Osteoblast (primary cell): ENCODE data around the gene CACNA1F. TPM values are rescaled to one million over a fixed set of nuclear protein-coding genes. Genes with fewer than 3 reads are reported as not detected.
A peak's percentile ranks its signal among the peaks of the same experiment; 100 is the strongest.
"Not testable (repeated sequence)": the region's sequence is repeated elsewhere in the genome, so short reads cannot be mapped to it uniquely, and the experiment has no call there.

Experiments used
- DNase-seq: peaks from one replicate; pipeline ENCODE4 v3.0.0; 2011; ENCODE audit warnings: low spot score, mixed read lengths; ENCODE audit not compliant: insufficient read length; ENCODE audit errors: missing footprints
- H2AFZ ChIP-seq: 2 replicates; pipeline ENCODE4 v1.6.0; 2011; ENCODE audit warnings: mild to moderate bottlenecking, low read length
- H3K27ac ChIP-seq: 2 replicates; pipeline ENCODE4 v1.5.1; 2011; ENCODE audit warnings: mild to moderate bottlenecking, low read depth, low read length, moderate library complexity
- H3K27me3 ChIP-seq: 2 replicates; pipeline ENCODE4 v1.6.0; 2012; ENCODE audit warnings: mild to moderate bottlenecking, control low read depth, inconsistent platforms, low read length, moderate library complexity; ENCODE audit not compliant: insufficient read depth
- H3K36me3 ChIP-seq: 2 replicates; pipeline ENCODE4 v1.5.1; 2011; ENCODE audit warnings: mild to moderate bottlenecking, low read length, control low read depth, moderate library complexity; ENCODE audit not compliant: insufficient read depth
- H3K4me1 ChIP-seq: 2 replicates; pipeline ENCODE4 v1.5.1; 2011; ENCODE audit warnings: mild to moderate bottlenecking, low read length, control low read depth, moderate library complexity; ENCODE audit not compliant: insufficient read depth
- H3K4me2 ChIP-seq: 2 replicates; pipeline ENCODE4 v1.6.0; 2011; ENCODE audit warnings: mild to moderate bottlenecking, low read length; ENCODE audit not compliant: insufficient read depth
- H3K4me3 ChIP-seq: fragments of 200-600 bp; sonication (generic); 3 replicates; pipeline ENCODE4 v1.5.1; 2012; ENCODE audit warnings: mild to moderate bottlenecking, low read length, inconsistent platforms; ENCODE audit not compliant: insufficient read depth
- H3K79me2 ChIP-seq: 2 replicates; pipeline ENCODE4 v1.6.0; 2012; ENCODE audit warnings: mild to moderate bottlenecking, low read length, control low read depth, inconsistent platforms; ENCODE audit not compliant: insufficient read depth
- H3K9me3 ChIP-seq: 2 replicates; pipeline ENCODE4 v1.5.1; 2011; ENCODE audit warnings: low read depth, low read length, control low read depth
- H4K20me1 ChIP-seq: 2 replicates; pipeline ENCODE4 v1.6.0; 2012; ENCODE audit warnings: mild to moderate bottlenecking, low read length, control low read depth; ENCODE audit not compliant: insufficient read depth
- total RNA-seq: library from RNA; depleted of rRNA; stranded (reverse); fragments of >200 nt; gene quantifications from 2 replicates; pipeline ENCODE4 v1.2.3, GENCODE V29; 2012
- TF ChIP-seq, protein P1 (sequence below): IDR thresholded peaks from 2 replicates; pipeline ENCODE4 v1.5.1; 2011; ENCODE audit warnings: mild to moderate bottlenecking, low read depth, low read length, moderate library complexity; ENCODE audit errors: extremely low read depth

The CACNA1F gene
- total RNA-seq, 1 donor = not detected

DNA sequence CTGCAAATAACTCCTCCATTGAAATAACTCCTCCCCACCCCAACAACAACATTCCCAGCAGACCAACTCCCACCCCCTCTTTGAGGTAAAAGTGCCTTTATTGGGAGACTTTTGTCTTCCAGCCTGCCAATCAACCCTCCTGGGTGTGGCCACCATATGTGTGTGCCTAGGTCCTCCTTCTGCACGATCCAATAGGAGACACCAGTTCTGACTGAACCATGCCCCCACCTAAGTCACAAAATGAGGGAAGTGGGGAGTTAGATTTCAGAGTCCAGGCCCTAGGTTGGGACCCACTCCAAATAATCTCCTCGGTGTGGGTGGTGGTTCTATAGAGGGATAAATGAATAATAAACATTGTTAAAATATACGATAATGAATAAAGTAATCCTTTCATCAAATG is 58.4 kb downstream of the CACNA1F start:
- Histone ChIP-seq H3K4me1 (peaks cover 5% of the 10 kb centered on the region), H3K27ac (no peak overlapping the region), H3K27me3 (no peaks in the 10 kb centered on the region), H2AFZ (no peak overlapping the region), H3K9me3 (no peaks in the 10 kb centered on the region), H3K36me3 (no peaks in the 10 kb centered on the region), H3K4me2 (no peak overlapping the region), H3K79me2 (peaks cover 8% of the 10 kb centered on the region), H3K4me3 (no peak overlapping the region), H4K20me1 (peaks cover 5% of the 10 kb centered on the region)
- TF ChIP-seq, protein P1, sequence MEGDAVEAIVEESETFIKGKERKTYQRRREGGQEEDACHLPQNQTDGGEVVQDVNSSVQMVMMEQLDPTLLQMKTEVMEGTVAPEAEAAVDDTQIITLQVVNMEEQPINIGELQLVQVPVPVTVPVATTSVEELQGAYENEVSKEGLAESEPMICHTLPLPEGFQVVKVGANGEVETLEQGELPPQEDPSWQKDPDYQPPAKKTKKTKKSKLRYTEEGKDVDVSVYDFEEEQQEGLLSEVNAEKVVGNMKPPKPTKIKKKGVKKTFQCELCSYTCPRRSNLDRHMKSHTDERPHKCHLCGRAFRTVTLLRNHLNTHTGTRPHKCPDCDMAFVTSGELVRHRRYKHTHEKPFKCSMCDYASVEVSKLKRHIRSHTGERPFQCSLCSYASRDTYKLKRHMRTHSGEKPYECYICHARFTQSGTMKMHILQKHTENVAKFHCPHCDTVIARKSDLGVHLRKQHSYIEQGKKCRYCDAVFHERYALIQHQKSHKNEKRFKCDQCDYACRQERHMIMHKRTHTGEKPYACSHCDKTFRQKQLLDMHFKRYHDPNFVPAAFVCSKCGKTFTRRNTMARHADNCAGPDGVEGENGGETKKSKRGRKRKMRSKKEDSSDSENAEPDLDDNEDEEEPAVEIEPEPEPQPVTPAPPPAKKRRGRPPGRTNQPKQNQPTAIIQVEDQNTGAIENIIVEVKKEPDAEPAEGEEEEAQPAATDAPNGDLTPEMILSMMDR = no peak
- DNase-seq = peak; percentile 79

DNA sequence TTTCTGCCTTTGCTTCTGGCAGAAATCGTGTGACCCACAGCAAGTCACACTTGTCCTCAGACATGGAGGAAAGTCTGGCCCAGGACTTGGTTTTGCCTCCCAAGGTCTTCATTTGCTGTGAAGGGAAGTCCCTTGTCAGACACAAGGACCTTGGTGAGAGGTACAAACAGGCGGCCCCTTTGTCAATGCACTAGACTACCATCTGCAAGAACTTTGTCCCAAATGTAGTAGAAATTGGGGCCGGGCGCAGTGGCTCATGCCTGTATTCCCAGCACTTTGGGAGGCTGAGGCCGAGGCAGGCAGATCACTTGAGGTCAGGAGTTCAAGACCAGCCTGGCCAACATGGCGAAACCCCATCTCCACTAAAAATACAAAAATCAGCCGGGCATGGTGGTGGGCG is 59.6 kb downstream of the CACNA1F start:
- not testable (repeated sequence) for H3K4me1 ChIP-seq, H3K4me3 ChIP-seq, H4K20me1 ChIP-seq, DNase-seq, H3K36me3 ChIP-seq, H3K27ac ChIP-seq, H2AFZ ChIP-seq, H3K9me3 ChIP-seq, H3K4me2 ChIP-seq, H3K27me3 ChIP-seq, H3K79me2 ChIP-seq

DNA sequence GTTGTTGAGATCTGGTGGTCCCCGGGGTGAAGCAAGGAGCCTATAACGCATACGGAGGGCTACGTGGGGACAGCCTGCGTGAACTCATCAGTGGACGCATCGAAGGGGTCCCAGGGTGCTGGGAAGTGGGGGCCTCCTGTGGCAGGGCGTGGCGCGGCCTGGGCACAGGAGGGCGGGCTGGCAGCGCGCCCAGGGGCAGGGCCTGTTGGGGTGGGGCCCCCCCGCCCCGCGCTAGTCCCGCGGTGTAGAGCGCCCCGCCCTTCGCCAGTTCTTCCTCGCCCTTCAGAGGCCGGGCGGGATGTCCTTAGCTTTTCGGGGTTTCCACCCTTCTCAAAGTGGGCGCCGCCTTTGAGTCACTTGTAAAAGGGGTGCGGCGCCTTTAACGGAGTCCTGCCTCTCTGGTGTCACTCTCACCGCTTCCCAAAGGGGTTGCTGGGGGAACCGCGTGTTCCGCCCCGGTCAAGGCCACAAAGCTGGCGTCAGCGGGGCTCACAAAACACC is 60.8 kb downstream of the CACNA1F start:
- TF ChIP-seq, protein P1 = no peak
- peaks cover 10% of the 10 kb centered on the region for H3K4me1 ChIP-seq
- peak overlapping the region; percentile 51 for H3K27ac ChIP-seq
- H3K9me3 ChIP-seq = no peaks in the 10 kb centered on the region
- peaks cover 8% of the 10 kb centered on the region for H3K79me2 ChIP-seq
- H3K36me3 ChIP-seq = no peaks in the 10 kb centered on the region
- DNase-seq = peak; percentile 89
- peak overlapping the region; percentile 77 for H3K4me3 ChIP-seq
- peak overlapping the region; percentile 83 for H3K4me2 ChIP-seq
- peak overlapping the region; percentile 62 for H2AFZ ChIP-seq
- H4K20me1 ChIP-seq = peaks cover 5% of the 10 kb centered on the region
- no peaks in the 10 kb centered on the region for H3K27me3 ChIP-seq

DNA sequence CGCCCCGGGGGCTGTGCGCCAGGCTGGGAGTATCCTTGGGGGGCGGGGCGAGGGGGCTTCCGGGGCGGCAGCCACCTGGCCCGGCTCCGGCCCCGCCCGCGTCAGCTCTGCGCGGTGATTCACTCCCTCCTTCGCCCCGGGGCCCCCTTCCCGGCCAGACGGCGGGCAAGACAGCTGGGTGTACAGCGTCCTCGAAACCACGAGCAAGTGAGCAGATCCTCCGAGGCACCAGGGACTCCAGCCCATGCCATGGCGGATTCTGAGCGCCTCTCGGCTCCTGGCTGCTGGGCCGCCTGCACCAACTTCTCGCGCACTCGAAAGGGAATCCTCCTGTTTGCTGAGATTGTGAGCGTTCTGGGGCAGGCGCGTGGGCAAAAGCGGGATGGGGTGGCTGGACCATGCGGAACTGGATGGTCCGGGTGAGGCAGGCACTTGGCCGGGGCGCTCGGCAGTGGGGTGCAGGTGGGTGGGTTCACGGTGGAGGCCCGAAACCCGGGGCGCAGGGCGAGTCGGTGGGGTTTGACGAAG is 61.3 kb downstream of the CACNA1F start, which contains the start of gene PLP2:
Gene PLP2, plus strand, starts transcription at position 147 of the 528 bp plus-strand sequence. Its CDS starts 103 bp downstream, at position 250.
- peak within 1 kb of the TSS; percentile 62 for H2AFZ ChIP-seq

More for the DNA sequence above, 61.3 kb downstream of the CACNA1F start, which contains the start of gene PLP2:
- Histone ChIP-seq H3K4me3 (peak within 1 kb of the TSS; percentile 77), H3K27ac (peak within 1 kb of the TSS; percentile 51), H3K36me3 (no peaks in the 10 kb centered on the region), H3K4me1 (peaks cover 14% of the 10 kb centered on the region), H3K9me3 (no peaks in the 10 kb centered on the region), H4K20me1 (peaks cover 5% of the 10 kb centered on the region), H3K4me2 (peak within 1 kb of the TSS; percentile 83), H3K27me3 (no peaks in the 10 kb centered on the region), H3K79me2 (peaks cover 8% of the 10 kb centered on the region)
- TF ChIP-seq, protein P1 = no peak
- DNase-seq = peak; percentile 93
